ENCODE measurements around the gene MRPS18B. TPM values are rescaled to one million over a fixed set of nuclear protein-coding genes. Genes with fewer than 3 reads are reported as not detected.

The MRPS18B gene
- total and polyA plus RNA-seq, 2 of the 4 experiments (the other 2 are of a cell fraction), result 51.2 to 82.3 TPM

- Histone ChIP-seq H2BK15ac (ENCODE audit: low read depth, low read length) (no peak overlapping the region), H3K4ac (ENCODE audit: low read depth, low read length) (no peak overlapping the region), H3K4me3 (ENCODE audit: insufficient read depth, low read depth, low read length) (no peak overlapping the region), H3K36me3 (ENCODE audit: control insufficient read depth, insufficient read depth, low read length) (peaks cover 65% of the 10 kb centered on the region), H2AK9ac (replicated peaks; ENCODE audit: low read depth, low read length, poor library complexity) (no peak overlapping the region), H3K18ac (ENCODE audit: low read depth, low read length) (no peak overlapping the region), H4K20me1 (ENCODE audit: insufficient read depth, low read length) (peaks cover 58% of the 10 kb centered on the region), H3K27me3 (ENCODE audit: control insufficient read depth, insufficient read depth, low read length) (no peaks in the 10 kb centered on the region), H4K8ac (ENCODE audit: low read depth in 2 of 2, low read length in 2 of 2) (no peak overlapping the region), H3K56ac (ENCODE audit: extremely low read depth, insufficient read depth, low read length) (no peak overlapping the region), H3K23ac (ENCODE audit: low read depth, low read length) (no peak overlapping the region), H2BK5ac (ENCODE audit: low read depth, low read length, poor library complexity, severe bottlenecking) (no peak overlapping the region), H2AFZ (replicated peaks; ENCODE audit: low read length, poor library complexity) (no peak overlapping the region), H4K5ac (ENCODE audit: low read depth, low read length) (no peak overlapping the region), H2BK20ac (ENCODE audit: low read depth, low read length) (no peak overlapping the region), H4K91ac (ENCODE audit: insufficient read depth, low read depth, low read length) (no peak overlapping the region), H3K27ac (ENCODE audit: insufficient read depth, low read length) (no peak overlapping the region), H3K14ac (replicated peaks; ENCODE audit: low read depth, low read length) (no peak overlapping the region), H3K4me2 (ENCODE audit: low read depth, low read length) (no peak overlapping the region), H2AK5ac (ENCODE audit: low read depth, low read length) (no peak overlapping the region), H3K79me1 (ENCODE audit: low read depth in 1 of 2, low read length in 2 of 2) (peaks cover 12 to 41% of the 10 kb centered on the region in 2 experiments; a peak in 3 of 4 replicates), H2BK120ac (ENCODE audit: low read depth, low read length) (no peak overlapping the region), H3K4me1 (ENCODE audit: control insufficient read depth, insufficient read depth, low read length) (no peaks in the 10 kb centered on the region), H3K9me1 (ENCODE audit: insufficient read depth, low read length) (0 out of 2 replicates have a peak, but pooled peaks cover 5% of the 10 kb centered on the region), H3K9ac (ENCODE audit: low read depth, low read length) (no peak overlapping the region), H3K9me3 (ENCODE audit: control insufficient read depth, insufficient read depth, low read length) (no peaks in the 10 kb centered on the region)
- BruUV-seq (replicated peaks), result no TSS peak
- ATAC-seq (ENCODE audit: low read depth) (no peak), DNase-seq (no peak)
- in situ Hi-C loops (cut with MboI; ENCODE audit: low sequenced_read_pairs), result no loop called here
- intact Hi-C loops (cut with micrococcal nuclease), result no loop called here
- ChIA-PET POLR2A (ENCODE audit: unreplicated experiment) (interaction anchor here (2.2 kb wide), 1 partner anchor 13 kb away, joined by 8 read pairs; no protein-coding TSS in a partner anchor), CTCF (no interaction called here)
- WGBS, 2 experiments (ENCODE audit: extremely low coverage in 2 of 2, insufficient read length in 1 of 2), result 89% methylated on average over 5 of the region's 39 CpGs; no CpG with 5 or more reads in 1 of the 2 experiments
- dilution Hi-C loops (cut with HindIII; ENCODE audit: low sequenced_read_pairs, unreplicated experiment), result no loop called here
- TF ChIP-seq FOS (IDR thresholded peaks at IDR 0.05; ENCODE audit: low read depth, low read length) (no peak), RCOR1 (IDR thresholded peaks at IDR 0.05; ENCODE audit: insufficient replicate concordance, low read length) (no peak), CEBPB (IDR thresholded peaks at IDR 0.05; ENCODE audit: low read depth, low read length) (no peak), ELK1 (IDR thresholded peaks at IDR 0.05; ENCODE audit: borderline replicate concordance, low read depth, low read length) (no peak), MAZ (IDR thresholded peaks at IDR 0.05; ENCODE audit: borderline replicate concordance, low read depth, low read length) (no peak), SMC3 (IDR thresholded peaks at IDR 0.05; ENCODE audit: low read depth, low read length) (no peak), RAD21 (IDR thresholded peaks at IDR 0.05; ENCODE audit: low read length) (no peak), CTCF (conservative IDR thresholded peaks at IDR 0.05; ENCODE audit: low read depth, low read length) (no peak), MAFK (IDR thresholded peaks at IDR 0.05; ENCODE audit: low read depth, low read length) (no peak), CHD1 (IDR thresholded peaks at IDR 0.05; ENCODE audit: low read depth, low read length) (no peak), BHLHE40 (IDR thresholded peaks at IDR 0.05; ENCODE audit: low read depth, low read length) (no peak), POLR2A (IDR thresholded peaks at IDR 0.05; ENCODE audit: low read depth, low read length) (no peak), NFE2L2 (IDR thresholded peaks at IDR 0.05; ENCODE audit: low read depth, low read length) (no peak), USF2 (IDR thresholded peaks at IDR 0.05; ENCODE audit: low read depth, low read length) (no peak), RFX5 (IDR thresholded peaks at IDR 0.05; ENCODE audit: low read depth, low read length) (no peak)
Observed at GRCh38 chr6:30601815-30602641, 15.6 kb upstream of the MRPS18B start.

Data from IMR-90 (cell line).